NCI-H1436 treated with DMSO at 0.1 percent for 48 hours (cell line): Measurements from ENCODE around the gene FOXP1.
"Not testable (repeated sequence)": the region's sequence is repeated elsewhere in the genome, so short reads cannot be mapped to it uniquely, and the experiment has no call there.

Experiments used
- DNase-seq: peaks from one replicate; lab custom pipeline; 2025; lab: John Stamatoyannopoulos, UW

FOXP1 gene

GRCh38 chr3:71451060-71451459 lies 132.5 kb downstream of the FOXP1 start:
- DNase-seq: no peak

GRCh38 chr3:71450162-71450561 lies 133.4 kb downstream of the FOXP1 start:
- no peak for DNase-seq

GRCh38 chr3:71447803-71448202 lies 135.7 kb downstream of the FOXP1 start:
- DNase-seq: no peak

- DNase-seq: no peak
These were observed 136.3 kb downstream of the FOXP1 start for GRCh38 chr3:71447197-71447596.

GRCh38 chr3:71446734-71447133 lies 136.8 kb downstream of the FOXP1 start:
- DNase-seq: no peak

GRCh38 chr3:71446260-71446659 lies 137.3 kb downstream of the FOXP1 start:
- no peak for DNase-seq

GRCh38 chr3:71444861-71445259 lies 138.7 kb downstream of the FOXP1 start:
- no peak for DNase-seq

GRCh38 chr3:71444028-71444860 lies 139.3 kb downstream of the FOXP1 start:
- DNase-seq: no peak

- no peak for DNase-seq
These were observed 140.2 kb downstream of the FOXP1 start for GRCh38 chr3:71443332-71443731.

- DNase-seq: no peak
These were observed 140.9 kb downstream of the FOXP1 start for GRCh38 chr3:71442652-71443042.

GRCh38 chr3:71441925-71442651 lies 141.4 kb downstream of the FOXP1 start:
- no peak for DNase-seq

GRCh38 chr3:71441217-71441924 lies 142.2 kb downstream of the FOXP1 start:
- no peak for DNase-seq

GRCh38 chr3:71438904-71439303 lies 144.6 kb downstream of the FOXP1 start:
- no peak for DNase-seq

GRCh38 chr3:71438071-71438685 lies 145.3 kb downstream of the FOXP1 start:
- DNase-seq: no peak

GRCh38 chr3:71436337-71436736 lies 147.2 kb downstream of the FOXP1 start:
- no peak for DNase-seq

GRCh38 chr3:71435836-71436235 lies 147.7 kb downstream of the FOXP1 start:
- DNase-seq: not testable (repeated sequence)

GRCh38 chr3:71433631-71434030 lies 149.9 kb downstream of the FOXP1 start:
- no peak for DNase-seq

- no peak for DNase-seq
These were observed 151.2 kb downstream of the FOXP1 start for GRCh38 chr3:71432044-71432975.

GRCh38 chr3:71430941-71431552 lies 152.5 kb downstream of the FOXP1 start:
- DNase-seq: no peak

- no peak for DNase-seq
These were observed 153.9 kb downstream of the FOXP1 start for GRCh38 chr3:71429597-71429988.
